ENCODE results near the gene SFR1. TPM values are rescaled to one million over a fixed set of nuclear protein-coding genes. Genes with fewer than 3 reads are reported as not detected.
"Not testable (repeated sequence)": the region's sequence is repeated elsewhere in the genome, so short reads cannot be mapped to it uniquely, and the experiment has no call there.

SFR1 gene
- total and polyA plus RNA-seq, 8 donors: 2.5 to 3.7 (median 3.0) TPM

- WGBS, 2 donors: 75 to 90% methylated on average over 1 of the region's 1 CpG
- FAIRE-seq: no peak
These were observed 24.9 kb downstream of the SFR1 start for GRCh38 chr10:104146882-104147281.

GRCh38 chr10:104150139-104150538 lies 28.2 kb downstream of the SFR1 start:
- no peak for FAIRE-seq
- Histone ChIP-seq H3K4me1 (no peaks in the 10 kb centered on the region), H3K27me3 (no peaks in the 10 kb centered on the region), H3K4me3 (no peak overlapping the region), H3K27ac (no peak overlapping the region), H3K36me3 (no peaks in the 10 kb centered on the region), H3K9me3 (no peaks in the 10 kb centered on the region)
- TF ChIP-seq, protein P1, sequence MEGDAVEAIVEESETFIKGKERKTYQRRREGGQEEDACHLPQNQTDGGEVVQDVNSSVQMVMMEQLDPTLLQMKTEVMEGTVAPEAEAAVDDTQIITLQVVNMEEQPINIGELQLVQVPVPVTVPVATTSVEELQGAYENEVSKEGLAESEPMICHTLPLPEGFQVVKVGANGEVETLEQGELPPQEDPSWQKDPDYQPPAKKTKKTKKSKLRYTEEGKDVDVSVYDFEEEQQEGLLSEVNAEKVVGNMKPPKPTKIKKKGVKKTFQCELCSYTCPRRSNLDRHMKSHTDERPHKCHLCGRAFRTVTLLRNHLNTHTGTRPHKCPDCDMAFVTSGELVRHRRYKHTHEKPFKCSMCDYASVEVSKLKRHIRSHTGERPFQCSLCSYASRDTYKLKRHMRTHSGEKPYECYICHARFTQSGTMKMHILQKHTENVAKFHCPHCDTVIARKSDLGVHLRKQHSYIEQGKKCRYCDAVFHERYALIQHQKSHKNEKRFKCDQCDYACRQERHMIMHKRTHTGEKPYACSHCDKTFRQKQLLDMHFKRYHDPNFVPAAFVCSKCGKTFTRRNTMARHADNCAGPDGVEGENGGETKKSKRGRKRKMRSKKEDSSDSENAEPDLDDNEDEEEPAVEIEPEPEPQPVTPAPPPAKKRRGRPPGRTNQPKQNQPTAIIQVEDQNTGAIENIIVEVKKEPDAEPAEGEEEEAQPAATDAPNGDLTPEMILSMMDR (IDR thresholded peaks at IDR 0.05): no peak
- ATAC-seq: no peak
- intact Hi-C loops (cut with DNase I): no loop called here
- no peak for DNase-seq

More at GRCh38 chr10:104146882-104147281, 24.9 kb downstream of the SFR1 start:
- no peaks in the 10 kb centered on the region for H3K4me1 ChIP-seq
- intact Hi-C loops (cut with DNase I): no loop called here
- H3K27me3 ChIP-seq: no peaks in the 10 kb centered on the region
- no peak overlapping the region for H3K27ac ChIP-seq
- DNase-seq (no peak), ATAC-seq (no peak)
- no peaks in the 10 kb centered on the region for H3K36me3 ChIP-seq
- no peak overlapping the region for H3K4me3 ChIP-seq
- TF ChIP-seq, protein P1 (IDR thresholded peaks at IDR 0.05): no peak
- no peaks in the 10 kb centered on the region for H3K9me3 ChIP-seq

GRCh38 chr10:104151737-104152136 lies 29.8 kb downstream of the SFR1 start:
- no peak for FAIRE-seq
- TF ChIP-seq, protein P1 (IDR thresholded peaks at IDR 0.05): no peak
- no peak overlapping the region for H3K4me3 ChIP-seq
- H3K36me3 ChIP-seq: no peaks in the 10 kb centered on the region
- H3K9me3 ChIP-seq: no peaks in the 10 kb centered on the region
- intact Hi-C loops (cut with DNase I): no loop called here
- no peak overlapping the region for H3K27ac ChIP-seq
- DNase-seq: no peak
- no peaks in the 10 kb centered on the region for H3K4me1 ChIP-seq
- no peaks in the 10 kb centered on the region for H3K27me3 ChIP-seq
- no peak for ATAC-seq

GRCh38 chr10:104155591-104155990 lies 33.6 kb downstream of the SFR1 start:
- no peak for FAIRE-seq
- 93 to 98% methylated on average over 2 of the region's 2 CpGs for WGBS, 2 donors
- DNase-seq: no peak
- Histone ChIP-seq H3K9me3 (no peaks in the 10 kb centered on the region), H3K4me3 (no peak overlapping the region), H3K4me1 (no peaks in the 10 kb centered on the region), H3K36me3 (no peaks in the 10 kb centered on the region), H3K27ac (no peak overlapping the region), H3K27me3 (no peaks in the 10 kb centered on the region)
- no peak for ATAC-seq
- intact Hi-C loops (cut with DNase I): no loop called here
- TF ChIP-seq, protein P1 (IDR thresholded peaks at IDR 0.05): no peak

- WGBS, 2 donors: 81 to 82% methylated on average over 5 of the region's 5 CpGs
- no peaks in the 10 kb centered on the region for H3K27me3 ChIP-seq
- H3K4me1 ChIP-seq: no peaks in the 10 kb centered on the region
- TF ChIP-seq, protein P1 (IDR thresholded peaks at IDR 0.05): no peak
- H3K36me3 ChIP-seq: no peaks in the 10 kb centered on the region
- DNase-seq (no peak), ATAC-seq (no peak), FAIRE-seq (no peak)
- H3K4me3 ChIP-seq: no peak overlapping the region
- intact Hi-C loops (cut with DNase I): no loop called here
- H3K9me3 ChIP-seq: no peaks in the 10 kb centered on the region
- H3K27ac ChIP-seq: no peak overlapping the region
These were observed 48.8 kb downstream of the SFR1 start for GRCh38 chr10:104170610-104171254.

DNA sequence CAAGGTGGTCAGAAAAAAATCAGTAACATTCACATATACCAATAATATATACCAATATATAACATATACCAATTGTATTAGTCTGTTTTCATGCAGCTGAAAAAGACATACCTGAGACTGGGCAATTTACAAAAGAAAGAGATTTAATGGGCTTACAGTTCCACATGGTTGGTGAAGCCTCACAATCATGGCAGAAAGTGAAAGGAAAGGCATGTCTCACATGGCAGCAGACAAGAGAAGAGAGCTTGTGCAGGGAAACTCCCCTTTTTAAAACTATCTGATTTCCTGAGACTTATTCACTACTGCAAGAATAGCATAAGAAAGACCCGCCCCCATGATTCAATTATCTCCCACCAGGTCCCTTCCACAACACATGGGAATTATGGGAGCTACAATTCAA lies 52.2 kb downstream of the SFR1 start:
- 49 to 75% methylated on average over 1 of the region's 1 CpG for WGBS, 2 donors
- H3K27ac ChIP-seq; H3K27me3 ChIP-seq; H3K36me3 ChIP-seq; H3K4me3 ChIP-seq; intact Hi-C loops (cut with DNase I); H3K9me3 ChIP-seq; ATAC-seq; H3K4me1 ChIP-seq; DNase-seq; FAIRE-seq: not testable (repeated sequence)
